ENCODE measurements around the gene MRAP.

GRCh38 chr21:32309906-32310460 is 11.3 kb downstream of the MRAP start:
- TF ChIP-seq CTCF (IDR thresholded peaks at IDR 0.05; ENCODE audit: insufficient read depth, low read length, poor library complexity, severe bottlenecking): no peak
- no peak for TF ChIP-seq EZH2phosphoT487 (conservative IDR thresholded peaks at IDR 0.05; ENCODE audit: low read length)

All from SU-DHL-6 (cell line).